AG04450 (cell line): ENCODE data around the gene RCAN1. TPM values are rescaled to one million over a fixed set of nuclear protein-coding genes. Genes with fewer than 3 reads are reported as not detected.

Experiments
- CTCF ChIA-PET: fragments of 300-600, 350-600 bp; formaldehyde crosslinking; extraction: SDS; loops from one replicate; lab custom pipeline; 2022; ENCODE audit warnings: antibody characterized with exemption, inconsistent platforms; lab: Charles Lee
- POLR2A ChIA-PET: fragments of 350-600 bp; formaldehyde crosslinking; extraction: SDS; loops from one replicate; lab custom pipeline; 2021; ENCODE audit warnings: antibody characterized with exemption, inconsistent platforms; lab: Yijun Ruan, JAX
- DNase-seq: peaks from one replicate; pipeline ENCODE4 v3.0.0-alpha.2; 2011; ENCODE audit warnings: low read depth, low spot score
- H3K27ac ChIP-seq: one replicate; pipeline ENCODE4 v1.5.1; 2012; ENCODE audit warnings: low read depth, low read length, control low read depth
- H3K27me3 ChIP-seq: one replicate; pipeline ENCODE4 v1.6.0; 2012; ENCODE audit warnings: low read length; ENCODE audit not compliant: control insufficient read depth, insufficient read depth
- H3K4me3 ChIP-seq: 2 replicates; pipeline ENCODE4 v1.5.1; 2011; ENCODE audit warnings: mild to moderate bottlenecking, low read depth, low read length, control low read depth
- H3K9me3 ChIP-seq: 2 replicates; pipeline ENCODE4 v1.5.1; 2012; ENCODE audit warnings: low read length; ENCODE audit not compliant: control insufficient read depth, insufficient read depth
- CTCF ChIP-seq: IDR thresholded peaks from 2 replicates; pipeline ENCODE4 v1.5.1; 2011; ENCODE audit warnings: low read depth, low read length, control low read depth, inconsistent platforms
- polyA plus RNA-seq: library from polyadenylated mRNA; depleted of rRNA; stranded (reverse); fragments of >200 nt; gene quantifications from 2 replicates; pipeline ENCODE4 v1.2.3, GENCODE V29; 2011

RCAN1 gene
- polyA plus RNA-seq, 1 experiment: 50.6 TPM

- no peak overlapping the region for H3K27ac ChIP-seq
- ChIA-PET CTCF (interaction anchor here (0.5 kb wide), 1 partner anchor 1984 kb away, joined by 4 read pairs; no protein-coding TSS in a partner anchor), POLR2A (no interaction called here)
- TF ChIP-seq CTCF: no peak
- DNase-seq: no peak
- no peaks in the 10 kb centered on the region for H3K27me3 ChIP-seq
- peaks cover 3% of the 10 kb centered on the region; the same call in 1 of the 2 replicates for H3K9me3 ChIP-seq
- no peak overlapping the region for H3K4me3 ChIP-seq
These were observed 36.0 kb upstream of the RCAN1 start for GRCh38 chr21:34650861-34651431.

- DNase-seq: no peak
- H3K27me3 ChIP-seq: no peaks in the 10 kb centered on the region
These were observed 34.5 kb upstream of the RCAN1 start for GRCh38 chr21:34649400-34649799.

GRCh38 chr21:34648739-34649297 is 33.9 kb upstream of the RCAN1 start:
- ChIA-PET POLR2A (no interaction called here), CTCF (interaction anchor here (1.2 to 1.9 kb wide), 2 partner anchors 18 to 281 kb away, joined by 3 to 8 read pairs; no protein-coding TSS in a partner anchor)
- Histone ChIP-seq H3K27ac (no peak overlapping the region), H3K27me3 (no peaks in the 10 kb centered on the region), H3K4me3 (no peak overlapping the region), H3K9me3 (peaks cover 3% of the 10 kb centered on the region; the same call in 1 of the 2 replicates)
- TF ChIP-seq CTCF: no peak
- no peak for DNase-seq

More at GRCh38 chr21:34649400-34649799, 34.5 kb upstream of the RCAN1 start:
- POLR2A ChIA-PET: no interaction called here
- H3K4me3 ChIP-seq: no peak overlapping the region
- H3K27ac ChIP-seq: no peak overlapping the region
- CTCF ChIA-PET: interaction anchor here (0.8 to 1.9 kb wide), 3 partner anchors 18 to 287 kb away, joined by 3 to 8 read pairs (median 5); no protein-coding TSS in a partner anchor
- peaks cover 3% of the 10 kb centered on the region; the same call in 1 of the 2 replicates for H3K9me3 ChIP-seq
- no peak for TF ChIP-seq CTCF

GRCh38 chr21:34647555-34647954 is 32.6 kb upstream of the RCAN1 start:
- CTCF ChIA-PET: interaction anchor here (0.7 to 1.9 kb wide), 2 partner anchors 16 to 1041 kb away, joined by 3 to 8 read pairs; no protein-coding TSS in a partner anchor
- no peak for DNase-seq

More at GRCh38 chr21:34647555-34647954, 32.6 kb upstream of the RCAN1 start:
- TF ChIP-seq CTCF: no peak
- H3K4me3 ChIP-seq: no peak overlapping the region
- POLR2A ChIA-PET: no interaction called here
- no peak overlapping the region for H3K27ac ChIP-seq
- no peaks in the 10 kb centered on the region for H3K27me3 ChIP-seq
- H3K9me3 ChIP-seq: peaks cover 3% of the 10 kb centered on the region; the same call in 1 of the 2 replicates
